GM13977 (cell line): Measurements from ENCODE around the gene FBXL17.
"Not testable (repeated sequence)": the region's sequence is repeated elsewhere in the genome, so short reads cannot be mapped to it uniquely, and the experiment has no call there.

Experiments
- DNase-seq: peaks from one replicate; pipeline ENCODE4 v3.0.0; 2012; ENCODE audit warnings: low spot score
- in situ Hi-C: fragments of 300-500 bp; cut with MboI; formaldehyde crosslinking; loops from one replicate; pipeline ENCODE4 v1.12.0; 2022; ENCODE audit warnings: low sequenced_read_pairs, low pct_unique_long_range_greater_than_20kb, mixed read lengths, inconsistent platforms; ENCODE audit not compliant: unreplicated experiment
- TF ChIP-seq, protein P1 (sequence below): IDR thresholded peaks from 2 replicates; pipeline ENCODE4 v1.5.1; 2012; ENCODE audit warnings: mild to moderate bottlenecking, control low read depth; ENCODE audit not compliant: insufficient read depth; ENCODE audit errors: extremely low read depth, missing control alignments

Gene FBXL17

DNA sequence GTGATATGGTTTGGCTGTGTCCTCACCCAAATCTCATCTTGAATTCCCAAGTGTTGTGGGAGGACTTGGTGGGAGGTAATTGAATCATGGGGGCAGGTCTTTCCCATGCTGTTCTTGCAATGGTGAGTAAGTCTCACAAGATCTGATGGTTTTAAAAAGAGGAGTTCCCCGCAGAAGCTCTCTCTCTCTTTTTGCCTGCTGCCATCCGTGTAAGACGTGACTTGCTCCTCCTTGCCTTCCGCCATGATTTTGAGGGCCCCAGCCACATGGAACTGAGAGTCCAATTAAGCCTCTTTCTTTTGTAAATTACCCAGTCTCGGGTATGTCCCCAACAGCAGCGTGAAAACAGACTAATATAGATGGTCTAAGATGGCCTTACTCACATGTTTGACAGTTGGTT is 210.1 kb downstream of the FBXL17 start:
- DNase-seq: no peak
- in situ Hi-C loops: no loop called here
- TF ChIP-seq, protein P1, sequence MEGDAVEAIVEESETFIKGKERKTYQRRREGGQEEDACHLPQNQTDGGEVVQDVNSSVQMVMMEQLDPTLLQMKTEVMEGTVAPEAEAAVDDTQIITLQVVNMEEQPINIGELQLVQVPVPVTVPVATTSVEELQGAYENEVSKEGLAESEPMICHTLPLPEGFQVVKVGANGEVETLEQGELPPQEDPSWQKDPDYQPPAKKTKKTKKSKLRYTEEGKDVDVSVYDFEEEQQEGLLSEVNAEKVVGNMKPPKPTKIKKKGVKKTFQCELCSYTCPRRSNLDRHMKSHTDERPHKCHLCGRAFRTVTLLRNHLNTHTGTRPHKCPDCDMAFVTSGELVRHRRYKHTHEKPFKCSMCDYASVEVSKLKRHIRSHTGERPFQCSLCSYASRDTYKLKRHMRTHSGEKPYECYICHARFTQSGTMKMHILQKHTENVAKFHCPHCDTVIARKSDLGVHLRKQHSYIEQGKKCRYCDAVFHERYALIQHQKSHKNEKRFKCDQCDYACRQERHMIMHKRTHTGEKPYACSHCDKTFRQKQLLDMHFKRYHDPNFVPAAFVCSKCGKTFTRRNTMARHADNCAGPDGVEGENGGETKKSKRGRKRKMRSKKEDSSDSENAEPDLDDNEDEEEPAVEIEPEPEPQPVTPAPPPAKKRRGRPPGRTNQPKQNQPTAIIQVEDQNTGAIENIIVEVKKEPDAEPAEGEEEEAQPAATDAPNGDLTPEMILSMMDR: no peak

DNA sequence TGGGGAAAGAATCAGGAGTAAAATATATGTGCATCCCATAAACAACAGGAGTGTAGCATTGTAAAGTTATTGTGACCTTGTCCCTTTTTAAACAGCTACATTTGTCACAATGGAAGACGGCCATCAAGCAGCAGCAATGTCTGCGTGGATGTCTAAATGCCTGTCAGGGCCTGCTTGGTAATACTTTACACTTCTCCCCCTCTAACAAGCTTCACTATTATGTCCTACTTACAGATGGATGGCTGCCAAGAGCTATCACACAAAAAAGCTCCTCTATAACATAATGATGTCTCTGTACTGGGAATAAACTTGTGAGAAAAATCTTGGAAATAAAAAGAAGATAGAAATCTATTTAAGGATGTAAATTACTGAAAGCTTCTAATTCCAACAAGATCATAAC is 213.0 kb downstream of the FBXL17 start:
- in situ Hi-C loops: no loop called here
- no peak for DNase-seq
- TF ChIP-seq, protein P1: no peak

DNA sequence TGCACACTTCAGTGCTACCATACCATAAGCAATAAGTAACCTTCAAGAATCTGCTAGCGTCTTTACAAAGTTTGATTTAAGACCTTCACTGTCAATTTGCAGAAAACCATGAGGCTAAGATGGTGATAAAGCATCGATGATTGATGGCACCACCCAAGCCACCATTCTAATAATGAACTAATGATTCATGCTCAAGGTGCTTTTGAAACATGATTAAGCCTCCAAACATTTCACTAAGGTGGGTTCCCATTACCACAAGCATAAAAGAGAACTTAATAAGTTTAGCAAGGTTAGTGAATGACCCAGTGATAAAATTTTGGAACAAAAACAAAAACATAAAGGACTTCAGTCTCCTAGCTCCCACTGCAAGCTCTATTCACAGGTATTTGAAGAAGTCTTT is 214.7 kb downstream of the FBXL17 start:
- DNase-seq: no peak
- in situ Hi-C loops: no loop called here
- TF ChIP-seq, protein P1: no peak

DNA sequence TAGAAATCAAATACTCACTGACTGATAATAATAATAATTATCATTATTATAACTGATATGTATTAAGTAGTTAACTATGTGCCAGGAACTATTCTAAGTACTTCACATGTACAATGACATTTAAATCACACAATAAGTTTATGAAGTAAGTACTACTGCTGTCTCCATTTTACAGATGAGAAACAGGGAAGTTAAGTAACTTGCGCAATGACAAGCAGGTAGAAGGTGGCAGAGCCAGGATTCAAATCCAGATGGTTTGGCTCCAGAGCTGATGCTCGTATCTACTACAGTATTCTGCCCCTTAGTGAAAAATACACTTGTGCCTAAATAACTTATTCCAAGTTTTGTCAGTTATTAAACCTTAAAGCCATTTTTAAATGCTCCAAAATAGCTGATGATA is 217.3 kb downstream of the FBXL17 start:
- in situ Hi-C loops: no loop called here
- DNase-seq: no peak
- TF ChIP-seq, protein P1: no peak

DNA sequence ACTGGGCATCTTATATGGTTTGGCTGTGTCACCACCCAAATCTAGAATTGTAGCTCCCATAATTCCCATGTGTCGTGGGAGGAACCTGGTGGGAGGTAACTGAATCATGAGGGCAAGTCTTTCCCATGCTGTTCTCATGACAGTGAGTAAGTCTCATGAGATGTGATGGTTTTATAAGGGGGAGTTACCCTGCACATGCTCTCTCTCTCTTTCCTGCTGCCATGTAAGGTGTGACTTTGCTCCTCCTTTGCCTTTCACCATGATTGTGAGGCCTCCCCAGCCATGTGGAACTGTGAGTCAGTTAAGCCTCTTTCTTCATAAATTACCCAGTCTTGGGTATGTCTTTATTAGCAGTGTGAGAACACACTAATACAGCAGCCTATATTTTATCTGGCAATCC is 229.0 kb downstream of the FBXL17 start:
- in situ Hi-C loops, DNase-seq: not testable (repeated sequence)

DNA sequence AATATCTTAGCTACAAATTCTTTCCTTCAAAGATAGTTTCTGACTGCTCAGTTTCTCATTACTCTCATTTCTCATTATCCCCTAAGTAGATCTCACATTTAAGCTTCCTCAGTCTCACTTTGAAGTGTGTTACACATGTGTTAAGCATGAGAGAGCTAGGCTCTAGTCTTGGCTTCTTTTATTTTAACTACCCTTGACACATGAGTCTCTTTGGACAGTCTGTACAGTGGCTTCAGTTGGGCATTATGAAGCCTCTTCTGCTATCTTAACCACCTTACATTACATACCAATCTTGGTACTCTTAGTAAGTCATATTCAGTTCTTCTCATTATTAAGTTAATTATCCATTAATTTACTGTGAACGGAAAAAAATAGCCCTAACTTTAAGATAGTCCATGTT is 232.5 kb downstream of the FBXL17 start:
- TF ChIP-seq, protein P1: no peak
- in situ Hi-C loops: no loop called here
- no peak for DNase-seq

DNA sequence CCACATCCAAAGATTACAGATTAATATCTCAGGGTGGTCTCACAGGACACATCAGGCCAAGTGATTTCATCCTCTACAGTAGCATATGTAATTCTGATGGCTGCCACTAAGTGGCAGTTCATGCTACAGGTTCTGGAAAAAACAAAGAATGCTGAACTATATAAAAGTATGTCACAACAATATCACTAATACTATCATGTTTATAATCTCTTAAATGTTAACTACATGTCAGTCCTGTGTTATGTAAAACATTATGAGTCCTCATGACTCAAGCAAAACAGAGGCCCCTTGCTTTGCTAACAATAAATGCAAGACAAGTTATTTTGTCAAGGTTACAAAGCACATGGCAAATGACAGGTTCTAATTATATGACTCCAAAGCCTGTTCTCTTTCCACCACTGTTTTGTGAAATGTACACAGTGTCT is 233.2 kb downstream of the FBXL17 start:
- in situ Hi-C loops: no loop called here
- DNase-seq: peak; percentile 18
- TF ChIP-seq, protein P1: peak; percentile 49

DNA sequence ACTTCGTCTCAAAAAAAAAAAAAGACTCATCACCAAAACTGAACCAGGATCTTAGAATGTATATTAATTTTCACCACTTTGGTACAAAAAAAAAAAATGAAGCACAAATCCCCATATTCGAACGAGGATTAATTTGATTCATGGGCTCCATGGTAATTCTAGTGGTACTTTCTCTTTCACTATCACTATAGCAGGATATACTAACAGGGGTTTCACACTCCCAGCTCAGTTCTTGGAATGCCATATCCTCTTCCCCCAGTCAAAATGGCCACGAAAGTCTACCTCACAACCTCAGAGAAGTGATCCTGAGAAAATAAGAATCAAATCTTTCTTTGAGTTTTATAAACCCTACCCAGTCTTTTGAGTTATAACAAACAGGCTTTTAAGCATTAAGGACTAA is 235.7 kb downstream of the FBXL17 start:
- DNase-seq: no peak
- TF ChIP-seq, protein P1: no peak
- in situ Hi-C loops: no loop called here
